ENCODE data around the gene CDC42BPG. TPM values are rescaled to one million over a fixed set of nuclear protein-coding genes. Genes with fewer than 3 reads are reported as not detected.
A peak's percentile ranks its signal among the peaks of the same experiment; 100 is the strongest.
"Not testable (repeated sequence)": the region's sequence is repeated elsewhere in the genome, so short reads cannot be mapped to it uniquely, and the experiment has no call there.

Gene CDC42BPG
- total RNA-seq, 2 experiments from 2014 or later: 0.42 to 1.3 TPM

DNA sequence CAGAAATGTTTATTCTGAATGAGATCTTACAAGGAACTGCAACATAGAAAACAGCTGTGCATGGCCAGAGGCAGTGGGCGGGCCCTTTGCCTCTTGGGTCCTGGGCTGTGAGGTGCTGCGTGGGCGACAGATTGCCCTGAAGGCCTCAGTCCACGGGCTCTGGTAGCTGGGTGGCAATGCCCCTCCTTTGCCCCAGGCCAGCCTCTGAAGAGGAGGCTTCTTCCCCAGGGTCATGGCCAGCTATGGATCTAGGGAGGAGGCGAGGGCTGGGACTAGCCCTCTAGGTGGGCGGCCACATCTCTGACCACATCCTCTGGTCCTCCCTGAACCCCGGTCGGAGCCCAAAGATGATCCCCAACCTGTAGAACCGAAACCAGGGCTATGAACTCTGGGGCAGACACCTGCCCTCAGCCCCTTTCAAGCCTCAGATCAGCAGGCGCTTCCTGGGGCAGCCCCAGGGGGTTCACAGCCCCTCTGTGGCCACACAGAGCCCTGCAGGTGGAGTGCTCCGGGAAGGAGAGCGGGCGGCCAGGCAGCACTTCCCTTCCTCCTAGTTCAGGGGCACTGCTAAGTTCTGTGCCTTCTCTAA lies 6.6 kb upstream of the CDC42BPG start:
- Mint-ChIP-seq H3K36me3 (ENCODE audit: low read depth) (peaks cover 41% of the 10 kb centered on the region), H3K4me1 (peaks cover 83% of the 10 kb centered on the region), H3K27ac (peak overlapping the region; percentile 88), H3K9me3 (no peaks in the 10 kb centered on the region), H3K4me3 (no peak overlapping the region), H3K27me3 (no peaks in the 10 kb centered on the region)
- CTCF ChIA-PET: interaction anchor here (0.8 to 32.1 kb wide), 4 partner anchors 8 to 35 kb away, joined by 3 to 732 read pairs (median 118); partner anchors contain the start of gene EHD1
- DNase-seq: peak; percentile 49
- POLR2A ChIA-PET: no interaction called here

DNA sequence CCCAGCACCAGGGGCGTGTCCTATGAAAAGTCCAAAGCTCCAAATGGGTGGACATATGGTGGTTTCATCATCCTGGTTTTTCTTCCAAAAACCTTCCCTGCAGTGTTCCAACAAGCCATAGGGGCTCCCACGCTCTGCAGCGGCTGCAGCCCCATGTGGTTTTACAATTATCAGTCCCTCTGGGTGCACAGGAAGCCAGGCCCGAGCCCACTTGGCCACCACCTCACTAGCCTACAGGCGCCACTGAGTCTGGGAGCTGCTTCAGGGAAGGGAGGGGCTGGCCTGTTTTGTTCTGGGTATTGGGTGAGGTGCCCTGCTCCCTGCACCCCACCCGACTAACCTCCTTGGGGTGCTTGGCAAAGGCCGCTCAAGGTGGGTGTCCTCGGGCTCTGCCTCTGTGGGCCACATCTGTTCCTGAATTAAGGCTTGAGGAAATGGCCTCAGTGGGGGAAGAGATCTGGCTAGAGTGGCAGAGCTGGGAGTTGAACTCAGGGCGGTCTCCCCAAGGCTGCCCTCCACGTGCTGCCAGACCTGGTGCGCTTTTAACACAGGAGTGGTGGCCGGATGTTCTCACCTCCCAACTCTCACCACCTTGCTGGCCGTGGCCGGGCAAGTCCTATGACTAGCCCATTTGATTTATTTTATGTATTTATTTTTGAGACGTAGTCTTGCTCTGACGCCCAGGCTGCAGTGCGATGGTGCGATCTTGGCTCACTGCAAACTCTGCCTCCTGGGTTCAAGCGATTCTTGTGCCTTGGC lies 5.3 kb upstream of the CDC42BPG start:
- Mint-ChIP-seq H3K27me3 (no peaks in the 10 kb centered on the region), H3K9me3 (no peaks in the 10 kb centered on the region), H3K4me3 (peak overlapping the region; percentile 22), H3K4me1 (peaks cover 76% of the 10 kb centered on the region), H3K27ac (peak overlapping the region; percentile 57), H3K36me3 (ENCODE audit: low read depth) (peaks cover 29% of the 10 kb centered on the region)
- CTCF ChIA-PET: interaction anchor here (0.5 to 32.1 kb wide), 7 partner anchors 11 to 403 kb away, joined by 3 to 732 read pairs (median 4); partner anchors contain the start of genes ARL2, EHD1, MAJIN and ZNHIT2
- POLR2A ChIA-PET: interaction anchor here (0.6 kb wide), 1 partner anchor 232 kb away, joined by 3 read pairs; no protein-coding TSS in a partner anchor
- no peak for DNase-seq

DNA sequence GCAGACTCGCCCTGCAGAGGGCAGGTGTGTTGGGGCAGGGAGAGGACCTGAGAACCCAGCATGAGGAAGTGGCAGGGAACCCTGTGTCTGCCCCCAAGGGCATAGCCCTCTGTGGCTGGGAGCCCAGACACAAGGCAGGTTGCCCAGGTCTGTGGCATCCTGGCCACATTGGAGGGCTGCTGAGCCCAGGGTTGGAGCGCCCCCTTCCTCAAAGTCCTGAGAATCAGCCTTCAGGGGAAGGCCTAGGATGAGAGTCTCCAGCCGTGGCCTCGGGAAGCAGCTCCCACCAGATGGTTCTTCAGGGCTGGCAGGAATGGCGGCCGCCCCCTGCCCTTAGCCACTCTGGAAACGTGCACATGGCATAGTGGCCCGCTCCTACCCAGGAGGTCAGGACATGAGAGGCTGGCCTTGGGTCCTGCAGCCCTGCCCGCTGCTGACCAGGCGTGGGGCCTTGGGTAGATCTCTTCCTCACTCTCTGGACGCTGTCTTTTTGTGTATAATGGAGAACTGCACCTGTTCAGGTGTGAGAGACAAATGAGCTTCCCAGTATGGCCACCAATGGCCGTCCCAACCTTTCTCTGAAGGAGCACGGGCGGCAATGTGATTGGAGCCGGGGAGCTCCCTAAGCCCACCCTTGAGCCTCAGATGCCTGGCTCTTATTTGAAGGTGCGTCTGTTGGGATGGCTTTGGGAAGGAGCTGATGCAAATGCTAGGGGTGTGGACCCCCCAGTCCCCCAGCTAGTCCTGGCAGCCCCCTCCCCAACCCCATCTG lies 4.6 kb upstream of the CDC42BPG start:
- H3K4me3 Mint-ChIP-seq: no peak overlapping the region
- H3K27me3 Mint-ChIP-seq: no peaks in the 10 kb centered on the region
- CTCF ChIA-PET: interaction anchor here (0.8 to 32.1 kb wide), 9 partner anchors 10 to 481 kb away, joined by 3 to 732 read pairs (median 5); partner anchors contain the start of genes ARL2, EHD1, MAJIN and ZNHIT2
- POLR2A ChIA-PET: interaction anchor here (0.6 kb wide), 1 partner anchor 233 kb away, joined by 3 read pairs; no protein-coding TSS in a partner anchor
- H3K36me3 Mint-ChIP-seq (ENCODE audit: low read depth): peaks cover 22% of the 10 kb centered on the region
- DNase-seq: no peak
- H3K27ac Mint-ChIP-seq: peak overlapping the region; percentile 88
- peaks cover 68% of the 10 kb centered on the region for H3K4me1 Mint-ChIP-seq
- H3K9me3 Mint-ChIP-seq: no peaks in the 10 kb centered on the region

DNA sequence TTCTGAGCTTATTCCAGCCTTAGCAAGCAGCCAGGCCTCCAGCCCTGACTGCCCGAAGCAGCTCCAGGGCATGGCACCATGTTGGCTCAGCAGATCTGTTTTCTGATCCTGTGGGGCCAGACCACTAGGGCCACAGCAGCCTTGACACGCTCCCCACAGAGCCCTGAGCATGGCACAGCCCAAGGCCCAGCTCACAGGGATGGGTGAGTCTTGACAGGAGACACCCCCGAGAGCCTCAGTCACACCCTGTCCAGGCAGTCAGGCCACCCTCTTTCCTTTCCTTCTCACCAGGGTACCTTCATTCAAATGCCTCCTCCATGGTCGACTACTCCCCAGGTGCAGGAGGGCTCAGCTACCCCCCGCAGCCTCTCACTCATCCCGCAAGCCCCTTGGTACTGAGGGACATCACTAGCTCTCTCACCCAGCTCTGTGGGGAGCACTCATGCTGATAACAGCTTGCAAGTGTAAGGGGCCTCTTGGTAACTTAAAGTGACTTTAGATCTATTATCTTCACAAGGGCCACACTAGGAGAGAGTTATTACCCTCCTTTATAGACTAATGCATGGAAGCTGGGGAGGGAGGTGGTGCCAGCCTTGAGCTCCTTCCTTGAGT lies 3.9 kb upstream of the CDC42BPG start:
- no peaks in the 10 kb centered on the region for H3K27me3 Mint-ChIP-seq
- peaks cover 16% of the 10 kb centered on the region for H3K36me3 Mint-ChIP-seq (ENCODE audit: low read depth)
- no peaks in the 10 kb centered on the region for H3K9me3 Mint-ChIP-seq
- peaks cover 67% of the 10 kb centered on the region for H3K4me1 Mint-ChIP-seq
- peak overlapping the region; percentile 88 for H3K27ac Mint-ChIP-seq
- no peak for DNase-seq
- POLR2A ChIA-PET: no interaction called here
- CTCF ChIA-PET: interaction anchor here (0.9 to 32.1 kb wide), 11 partner anchors 9 to 482 kb away, joined by 3 to 732 read pairs (median 5); partner anchors contain the start of genes EHD1 and ZNHIT2
- no peak overlapping the region for H3K4me3 Mint-ChIP-seq

DNA sequence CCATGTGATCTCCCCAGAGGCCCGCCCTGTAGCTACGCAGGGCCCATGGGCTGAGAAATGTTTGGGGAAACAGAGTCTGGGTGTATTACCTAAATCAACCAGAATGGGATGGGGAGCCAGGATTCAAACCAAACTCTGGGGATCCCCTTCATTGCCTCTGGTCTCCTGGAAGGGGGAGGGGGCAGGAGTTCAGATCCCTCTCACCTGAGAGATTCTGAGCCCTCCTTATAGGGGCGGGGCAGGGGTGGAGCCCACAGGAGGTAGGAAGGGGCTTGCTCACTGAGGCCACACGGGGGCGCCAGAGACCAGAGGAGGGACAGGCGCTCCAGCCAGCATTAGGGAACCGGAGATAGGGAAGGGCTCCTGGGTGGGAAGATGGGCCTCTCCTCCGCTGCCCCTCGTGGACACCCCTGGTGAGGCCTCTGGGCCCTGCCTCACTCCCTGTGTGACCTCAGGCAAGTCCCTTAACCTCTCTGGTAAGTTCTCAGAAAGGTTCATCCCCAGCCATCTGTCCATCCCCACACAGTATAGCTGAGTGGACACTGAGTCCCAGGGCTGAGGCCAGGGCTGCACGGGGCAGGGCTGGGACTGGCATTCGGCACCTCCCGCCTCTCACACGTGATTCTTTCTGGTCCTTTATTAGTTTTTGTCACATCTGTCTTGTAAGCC lies 2.7 kb upstream of the CDC42BPG start:
- CTCF ChIA-PET: interaction anchor here (0.6 to 32.1 kb wide), 15 partner anchors 8 to 540 kb away, joined by 3 to 732 read pairs (median 5); partner anchors contain the start of gene EHD1
- no peaks in the 10 kb centered on the region for H3K9me3 Mint-ChIP-seq
- H3K27ac Mint-ChIP-seq: peak overlapping the region; percentile 64
- H3K4me3 Mint-ChIP-seq: no peak overlapping the region
- peaks cover 58% of the 10 kb centered on the region for H3K4me1 Mint-ChIP-seq
- DNase-seq: peak; percentile 94
- POLR2A ChIA-PET: no interaction called here
- peaks cover 4% of the 10 kb centered on the region for H3K36me3 Mint-ChIP-seq (ENCODE audit: low read depth)
- no peaks in the 10 kb centered on the region for H3K27me3 Mint-ChIP-seq

DNA sequence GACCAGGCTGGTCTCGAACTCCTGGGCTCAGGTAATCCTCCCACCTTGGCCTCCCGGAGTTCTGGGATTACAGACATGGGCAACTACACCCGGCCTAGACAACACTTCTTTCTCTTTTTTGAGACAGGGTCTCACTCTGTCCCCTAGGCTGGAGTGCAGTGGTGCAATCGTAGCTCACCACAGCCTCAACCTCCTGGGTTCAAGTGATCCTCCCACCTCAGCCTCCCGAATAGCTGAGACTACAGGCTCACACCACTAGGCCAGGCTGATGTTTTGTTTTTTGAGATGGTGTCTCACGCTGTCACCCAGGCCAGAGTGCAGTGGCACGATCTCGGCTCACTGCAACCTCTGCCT lies 1.3 kb upstream of the CDC42BPG start:
- peak overlapping the region; percentile 12 for H3K4me3 Mint-ChIP-seq
- H3K27me3 Mint-ChIP-seq; H3K9me3 Mint-ChIP-seq; H3K36me3 Mint-ChIP-seq (ENCODE audit: low read depth); DNase-seq; POLR2A ChIA-PET: not testable (repeated sequence)
- CTCF ChIA-PET: interaction anchor here (0.7 to 32.1 kb wide), 8 partner anchors 16 to 877 kb away, joined by 3 to 732 read pairs (median 5); partner anchors contain the start of genes EHD1, PPP2R5B and TM7SF2
- peaks cover 44% of the 10 kb centered on the region for H3K4me1 Mint-ChIP-seq
- H3K27ac Mint-ChIP-seq: peak overlapping the region; percentile 25

DNA sequence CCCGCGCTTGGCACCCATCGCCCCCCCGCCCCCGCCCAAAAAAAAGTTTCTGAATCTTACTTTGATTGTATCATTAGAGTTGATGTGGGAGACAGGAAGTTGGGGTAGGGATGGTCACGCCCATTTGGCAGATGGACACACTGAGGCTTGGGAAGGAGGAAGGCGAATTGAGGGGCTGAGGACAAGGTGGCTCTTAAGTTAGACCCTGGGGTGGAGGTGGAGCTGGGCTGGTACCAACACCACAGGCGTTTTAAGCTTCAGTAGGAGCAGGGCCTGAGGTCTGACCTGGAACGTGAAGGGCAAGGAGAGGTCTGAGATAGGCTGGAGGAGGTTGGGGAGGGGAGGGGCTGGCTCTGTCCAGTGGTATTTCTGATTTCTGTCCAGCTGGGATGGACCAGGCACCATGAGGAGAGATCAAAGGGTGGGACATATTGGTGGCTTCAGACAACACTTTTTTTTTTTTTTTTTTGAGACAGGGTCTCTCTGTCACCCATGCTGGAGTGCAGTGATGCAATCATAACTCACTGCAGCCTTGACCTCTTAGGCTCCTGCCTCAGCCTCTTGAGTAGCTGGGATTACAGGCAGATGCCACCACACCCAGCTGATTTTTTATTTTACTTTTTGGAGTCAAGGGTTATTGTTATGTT lies 799 bp upstream of the CDC42BPG start:
- Mint-ChIP-seq H3K27me3 (no peaks in the 10 kb centered on the region), H3K4me1 (peaks cover 42% of the 10 kb centered on the region), H3K27ac (peak overlapping the region; percentile 43), H3K9me3 (no peaks in the 10 kb centered on the region), H3K4me3 (peak overlapping the region; percentile 5), H3K36me3 (ENCODE audit: low read depth) (no peaks in the 10 kb centered on the region)
- no peak for DNase-seq
- CTCF ChIA-PET: interaction anchor here (0.7 to 32.1 kb wide), 9 partner anchors 16 to 876 kb away, joined by 3 to 732 read pairs (median 5); partner anchors contain the start of genes EHD1, PPP2R5B and TM7SF2
- POLR2A ChIA-PET: no interaction called here

DNA sequence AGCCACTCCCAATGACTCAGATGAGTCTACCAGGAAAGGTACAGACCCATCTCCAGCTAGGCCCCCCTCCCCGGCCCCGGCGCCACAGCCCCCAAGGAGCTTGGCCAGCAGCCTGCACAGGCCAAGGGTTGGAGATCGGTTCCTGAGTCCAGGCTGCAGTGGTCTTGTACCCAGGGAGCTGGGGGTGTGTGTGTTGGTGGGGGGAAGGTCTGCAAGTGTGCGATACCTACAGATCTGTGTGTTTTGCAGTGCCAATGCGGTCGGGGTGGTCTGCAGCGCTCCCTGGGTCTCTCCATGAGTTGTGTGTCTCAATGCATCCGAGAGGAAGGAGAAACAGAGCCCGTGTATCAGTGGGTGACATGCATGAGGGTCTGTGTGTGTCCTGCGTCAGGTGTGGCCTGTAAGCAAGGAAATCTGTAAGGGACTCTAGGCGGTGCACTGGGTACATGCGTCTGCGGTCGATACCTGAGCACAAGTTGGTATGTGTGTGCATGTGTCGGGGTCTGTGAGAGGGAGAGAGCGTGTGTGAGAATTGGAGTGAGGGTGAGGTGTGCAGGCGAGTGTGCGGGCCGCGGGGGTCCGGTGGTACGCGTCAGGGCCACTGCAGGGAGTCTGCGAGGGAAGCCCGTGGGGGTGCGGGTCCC lies 645 bp downstream of the CDC42BPG start:
- peaks cover 30% of the 10 kb centered on the region for H3K4me1 Mint-ChIP-seq
- no peak for DNase-seq
- CTCF ChIA-PET: interaction anchor here (0.7 to 32.1 kb wide), 19 partner anchors 13 to 471 kb away, joined by 3 to 732 read pairs (median 3); partner anchors contain the start of genes ARL2, CDC42EP2, EHD1 and MAP4K2
- no peak overlapping the region for H3K27ac Mint-ChIP-seq
- POLR2A ChIA-PET: interaction anchor here (1.0 kb wide), 1 partner anchor 48 kb away, joined by 4 read pairs; no protein-coding TSS in a partner anchor
- no peaks in the 10 kb centered on the region for H3K9me3 Mint-ChIP-seq
- no peaks in the 10 kb centered on the region for H3K36me3 Mint-ChIP-seq (ENCODE audit: low read depth)
- H3K27me3 Mint-ChIP-seq: no peaks in the 10 kb centered on the region
- peak overlapping the region; percentile 75 for H3K4me3 Mint-ChIP-seq

DNA sequence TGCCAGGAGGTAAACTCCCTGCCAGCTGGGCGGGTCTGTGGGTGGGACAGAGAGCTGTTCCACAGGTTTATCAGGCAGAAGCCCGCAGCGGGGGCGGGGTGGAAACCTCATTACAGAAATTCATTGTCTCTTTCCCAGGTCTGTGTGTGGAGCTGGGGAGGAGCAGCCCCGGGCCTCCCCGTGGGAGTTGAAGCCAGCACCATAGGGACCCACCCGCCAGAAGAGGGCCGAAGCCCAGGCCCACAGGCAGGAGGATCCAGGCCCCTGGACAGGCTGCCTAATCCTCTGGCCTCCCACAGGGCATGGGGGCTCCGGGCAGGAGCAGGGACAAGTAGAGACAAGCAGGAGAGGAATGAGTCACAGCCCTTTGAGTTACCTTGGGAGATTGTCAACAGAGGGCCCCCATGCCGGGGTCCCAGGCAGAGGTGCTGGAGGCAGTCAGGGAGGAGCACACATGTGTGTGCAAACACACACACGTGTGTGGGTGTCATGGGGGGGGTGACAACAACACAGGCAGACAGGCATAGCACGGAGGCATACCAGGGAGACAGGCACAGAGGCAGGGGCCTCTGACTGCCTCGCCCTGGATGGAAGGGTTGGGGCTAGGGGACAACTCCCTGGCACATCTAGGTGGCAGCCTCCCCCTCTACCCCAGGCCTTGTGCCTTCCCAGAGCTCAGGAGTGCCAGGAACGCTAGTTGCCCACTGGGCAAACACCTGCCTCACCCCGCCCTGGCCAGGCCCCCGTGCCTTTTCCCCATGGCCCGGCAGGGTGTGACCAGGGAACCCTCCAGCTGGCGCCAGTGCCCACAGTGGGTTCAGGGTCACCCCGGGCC lies 1.4 kb downstream of the CDC42BPG start:
- Mint-ChIP-seq H3K9me3 (no peaks in the 10 kb centered on the region), H3K27me3 (no peaks in the 10 kb centered on the region), H3K4me3 (no peak overlapping the region), H3K27ac (no peak overlapping the region), H3K36me3 (ENCODE audit: low read depth) (no peaks in the 10 kb centered on the region), H3K4me1 (peaks cover 22% of the 10 kb centered on the region)
- CTCF ChIA-PET: interaction anchor here (1.0 to 32.1 kb wide), 8 partner anchors 8 to 472 kb away, joined by 3 to 732 read pairs (median 3); partner anchors contain the start of genes CDC42EP2 and EHD1
- POLR2A ChIA-PET: no interaction called here
- DNase-seq: no peak

DNA sequence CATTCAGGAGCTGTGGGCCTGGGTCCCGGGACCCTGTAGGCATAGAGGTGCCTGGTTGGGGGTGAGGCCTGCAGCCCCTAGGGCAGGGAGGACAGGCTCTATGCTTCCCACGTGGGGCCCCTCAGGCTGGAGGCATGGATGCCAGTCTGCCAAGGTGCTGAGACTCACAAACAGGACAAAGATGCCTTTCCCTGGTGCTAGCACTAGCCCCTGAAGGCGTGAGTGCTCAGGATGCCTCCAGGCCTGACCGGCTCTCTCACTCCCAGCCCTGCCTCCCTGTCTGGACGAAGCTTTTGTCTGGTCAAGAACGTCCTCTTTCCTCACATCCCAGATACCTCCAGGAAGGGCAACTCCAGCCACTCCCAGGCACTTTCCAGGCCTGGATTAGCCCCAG lies 2.1 kb downstream of the CDC42BPG start:
- Mint-ChIP-seq H3K27ac (no peak overlapping the region), H3K27me3 (no peaks in the 10 kb centered on the region), H3K4me1 (peaks cover 19% of the 10 kb centered on the region), H3K9me3 (no peaks in the 10 kb centered on the region), H3K4me3 (no peak overlapping the region), H3K36me3 (ENCODE audit: low read depth) (no peaks in the 10 kb centered on the region)
- no peak for DNase-seq
- ChIA-PET CTCF (interaction anchor here (1.3 to 32.1 kb wide), 3 partner anchors 9 to 44 kb away, joined by 4 to 732 read pairs (median 232); partner anchors contain the start of gene EHD1), POLR2A (no interaction called here)
